Measurements from ENCODE around the gene PDSS2. TPM values are rescaled to one million over a fixed set of nuclear protein-coding genes. Genes with fewer than 3 reads are reported as not detected.

The PDSS2 gene
- total and polyA plus RNA-seq, 4 donors: 6.6 to 19.8 (median 15.6) TPM

DNA sequence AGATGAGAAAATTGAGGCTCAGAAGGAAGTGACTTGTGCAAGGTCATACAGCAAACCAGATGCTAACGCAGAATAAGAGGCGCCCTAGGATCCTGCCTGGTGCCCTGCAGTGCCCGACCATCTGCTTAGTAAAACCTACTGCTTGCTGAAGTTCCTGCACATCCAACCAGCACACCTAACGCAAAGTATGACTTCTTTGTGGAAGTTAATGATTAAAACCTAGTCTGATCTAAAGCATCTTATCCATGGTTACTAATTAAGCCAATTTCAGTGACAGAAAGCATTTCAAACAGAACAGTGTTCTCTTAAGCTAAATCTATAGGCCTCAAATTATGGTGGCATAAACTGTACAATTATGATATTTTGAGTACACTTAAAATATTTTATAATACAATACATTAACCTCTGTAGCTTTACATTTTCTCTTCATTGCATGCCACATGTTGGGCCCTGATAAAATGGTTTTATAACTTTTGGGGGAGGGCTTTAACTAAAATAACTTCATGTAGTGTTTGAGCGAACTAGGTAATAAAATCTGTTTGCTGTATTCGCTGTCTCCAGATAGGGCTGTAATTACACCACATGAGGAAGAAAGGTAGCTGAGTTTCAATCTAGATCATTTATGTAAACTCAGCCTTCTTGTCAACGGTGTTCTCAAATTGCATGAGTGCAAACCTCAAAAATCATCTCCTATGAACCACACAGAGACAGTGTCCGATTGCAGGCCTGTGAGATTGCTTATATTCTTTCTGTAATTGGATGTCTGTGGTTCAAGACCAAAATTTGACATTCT is 306.5 kb downstream of the PDSS2 start:
- DNase-seq: peak; percentile 24 to 63 (median 25)
- no peak overlapping the region for H3K27ac ChIP-seq (ENCODE audit: low read depth in 1 of 2, low read length in 1 of 2)

DNA sequence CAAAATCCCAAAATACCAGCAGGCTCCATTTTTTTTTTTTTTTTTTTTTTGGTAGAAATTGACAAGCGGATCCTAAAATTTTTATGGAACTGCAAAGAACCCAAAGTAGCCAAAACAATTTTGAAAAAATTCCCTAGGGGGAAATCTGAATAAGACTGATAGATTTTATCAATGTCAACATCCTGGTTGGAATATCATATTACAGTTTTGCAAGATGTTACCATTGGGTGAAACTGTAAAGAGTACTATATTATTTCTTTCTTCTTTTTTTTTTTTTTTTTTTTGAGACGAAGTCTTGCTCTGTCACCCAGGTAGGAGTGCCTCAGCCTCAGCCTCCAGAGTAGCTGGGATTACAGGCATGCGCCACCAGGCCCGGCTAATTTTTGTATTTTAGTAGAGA is 314.7 kb downstream of the PDSS2 start:
- no peak overlapping the region for H3K9ac ChIP-seq (ENCODE audit: insufficient read depth in 1 of 2, low read length in 2 of 2)
- no peaks in the 10 kb centered on the region for H3K9me3 ChIP-seq (ENCODE audit: control insufficient read depth in 4 of 4, insufficient read depth in 3 of 4, low read length in 3 of 4)
- DNase-seq (no peak), ATAC-seq (ENCODE audit: insufficient read depth, low FRiP score) (no peak)
- H3K4me3 ChIP-seq: no peak overlapping the region
- no peaks in the 10 kb centered on the region for H3K27me3 ChIP-seq (ENCODE audit: control insufficient read depth in 3 of 3, insufficient read depth in 3 of 3, low read length in 2 of 3)
- TF ChIP-seq, protein P1, sequence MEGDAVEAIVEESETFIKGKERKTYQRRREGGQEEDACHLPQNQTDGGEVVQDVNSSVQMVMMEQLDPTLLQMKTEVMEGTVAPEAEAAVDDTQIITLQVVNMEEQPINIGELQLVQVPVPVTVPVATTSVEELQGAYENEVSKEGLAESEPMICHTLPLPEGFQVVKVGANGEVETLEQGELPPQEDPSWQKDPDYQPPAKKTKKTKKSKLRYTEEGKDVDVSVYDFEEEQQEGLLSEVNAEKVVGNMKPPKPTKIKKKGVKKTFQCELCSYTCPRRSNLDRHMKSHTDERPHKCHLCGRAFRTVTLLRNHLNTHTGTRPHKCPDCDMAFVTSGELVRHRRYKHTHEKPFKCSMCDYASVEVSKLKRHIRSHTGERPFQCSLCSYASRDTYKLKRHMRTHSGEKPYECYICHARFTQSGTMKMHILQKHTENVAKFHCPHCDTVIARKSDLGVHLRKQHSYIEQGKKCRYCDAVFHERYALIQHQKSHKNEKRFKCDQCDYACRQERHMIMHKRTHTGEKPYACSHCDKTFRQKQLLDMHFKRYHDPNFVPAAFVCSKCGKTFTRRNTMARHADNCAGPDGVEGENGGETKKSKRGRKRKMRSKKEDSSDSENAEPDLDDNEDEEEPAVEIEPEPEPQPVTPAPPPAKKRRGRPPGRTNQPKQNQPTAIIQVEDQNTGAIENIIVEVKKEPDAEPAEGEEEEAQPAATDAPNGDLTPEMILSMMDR (IDR thresholded peaks at IDR 0.05; ENCODE audit: control extremely low read depth, extremely low read depth): no peak
- 93 to 96% methylated on average over 4 of the region's 4 CpGs for WGBS, 2 donors
- H3K4me1 ChIP-seq (ENCODE audit: control insufficient read depth in 5 of 5, insufficient read depth in 5 of 5, low read length in 5 of 5): no peaks in the 10 kb centered on the region
- no peak overlapping the region for H3K27ac ChIP-seq (ENCODE audit: low read depth in 1 of 2, low read length in 1 of 2)
- no peaks in the 10 kb centered on the region for H3K36me3 ChIP-seq (ENCODE audit: control insufficient read depth in 4 of 4, insufficient read depth in 4 of 4, low read length in 4 of 4)

More for the DNA sequence above, 306.5 kb downstream of the PDSS2 start:
- 72 to 85% methylated on average over 8 of the region's 8 CpGs for WGBS, 2 donors
- no peaks in the 10 kb centered on the region for H3K36me3 ChIP-seq (ENCODE audit: control insufficient read depth in 4 of 4, insufficient read depth in 4 of 4, low read length in 4 of 4)
- H3K4me1 ChIP-seq (ENCODE audit: control insufficient read depth in 5 of 5, insufficient read depth in 5 of 5, low read length in 5 of 5): peaks cover 0 to 18% (median 3%) of the 10 kb centered on the region in 5 donors
- no peaks in the 10 kb centered on the region for H3K9me3 ChIP-seq (ENCODE audit: control insufficient read depth in 4 of 4, insufficient read depth in 3 of 4, low read length in 3 of 4)
- no peak overlapping the region for H3K9ac ChIP-seq (ENCODE audit: insufficient read depth in 1 of 2, low read length in 2 of 2)
- H3K4me3 ChIP-seq: no peak overlapping the region
- H3K27me3 ChIP-seq (ENCODE audit: control insufficient read depth in 3 of 3, insufficient read depth in 3 of 3, low read length in 2 of 3): no peaks in the 10 kb centered on the region
- TF ChIP-seq, protein P1 (IDR thresholded peaks at IDR 0.05; ENCODE audit: control extremely low read depth, extremely low read depth): no peak
- ATAC-seq (ENCODE audit: insufficient read depth, low FRiP score): peak; percentile 14

DNA sequence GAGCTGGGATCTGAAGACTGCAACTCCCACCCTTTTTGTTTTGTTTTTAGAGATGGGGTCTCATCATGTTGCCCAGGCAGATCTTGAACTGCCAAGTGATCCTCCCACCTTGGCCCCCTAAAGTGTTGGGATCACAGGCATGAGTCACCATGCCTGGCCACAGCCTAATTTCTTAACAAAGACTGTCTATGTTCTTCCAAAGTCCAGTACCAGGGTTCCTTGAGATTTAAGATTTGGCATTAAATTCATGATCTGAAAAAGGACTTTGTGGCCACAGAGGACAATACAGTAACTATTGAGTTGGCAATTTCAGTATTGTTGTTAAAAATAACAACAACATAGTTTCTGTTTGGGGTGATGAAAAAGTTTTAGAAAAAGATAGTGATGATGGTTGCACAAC is 315.4 kb downstream of the PDSS2 start:
- Histone ChIP-seq H3K36me3 (ENCODE audit: control insufficient read depth in 4 of 4, insufficient read depth in 4 of 4, low read length in 4 of 4) (no peaks in the 10 kb centered on the region), H3K9me3 (ENCODE audit: control insufficient read depth in 4 of 4, insufficient read depth in 3 of 4, low read length in 3 of 4) (no peaks in the 10 kb centered on the region), H3K4me3 (no peak overlapping the region), H3K27ac (ENCODE audit: low read depth in 1 of 2, low read length in 1 of 2) (no peak overlapping the region), H3K27me3 (ENCODE audit: control insufficient read depth in 3 of 3, insufficient read depth in 3 of 3, low read length in 2 of 3) (no peaks in the 10 kb centered on the region), H3K9ac (ENCODE audit: insufficient read depth in 1 of 2, low read length in 2 of 2) (no peak overlapping the region), H3K4me1 (ENCODE audit: control insufficient read depth in 5 of 5, insufficient read depth in 5 of 5, low read length in 5 of 5) (no peaks in the 10 kb centered on the region)
- ATAC-seq (ENCODE audit: insufficient read depth, low FRiP score) (no peak), DNase-seq (no peak)
- TF ChIP-seq, protein P1 (IDR thresholded peaks at IDR 0.05; ENCODE audit: control extremely low read depth, extremely low read depth): no peak

Data from lung (tissue), 12 donors.